HG02623 (cell line): ENCODE measurements around the gene HTR4.

Source experiments
- ATAC-seq: cut with Tn5 transposase; IDR thresholded peaks from one replicate; pipeline ENCODE4 v1.9.1; 2021; ENCODE audit warnings: moderate library complexity; ENCODE audit not compliant: unreplicated experiment

The HTR4 gene

GRCh38 chr5:148615644-148616275 is 38.6 kb downstream of the HTR4 start:
- ATAC-seq: no peak

- ATAC-seq: no peak
These were observed 46.9 kb downstream of the HTR4 start for GRCh38 chr5:148607406-148607805.

GRCh38 chr5:148606296-148606695 is 48.0 kb downstream of the HTR4 start:
- no peak for ATAC-seq

GRCh38 chr5:148599187-148599586 is 55.1 kb downstream of the HTR4 start:
- ATAC-seq: no peak

DNA sequence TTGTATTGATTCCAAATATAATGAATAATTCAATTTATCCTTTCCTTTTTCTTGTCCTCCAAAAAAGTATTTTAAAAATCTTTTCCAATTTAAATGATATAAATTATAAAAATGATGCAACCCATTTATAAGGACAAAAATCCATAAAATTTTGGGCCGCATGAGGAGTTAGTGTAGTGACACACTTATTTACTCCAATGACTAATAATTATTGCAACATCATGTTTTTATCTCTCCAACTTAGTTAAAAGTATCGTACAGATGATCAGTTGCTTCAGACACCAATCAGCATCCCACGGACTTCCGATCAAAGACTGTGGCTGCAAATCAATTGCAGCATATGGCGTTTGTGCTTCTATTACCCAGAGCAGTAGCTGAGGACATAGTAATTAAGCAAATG is 58.6 kb downstream of the HTR4 start:
- ATAC-seq: no peak

DNA sequence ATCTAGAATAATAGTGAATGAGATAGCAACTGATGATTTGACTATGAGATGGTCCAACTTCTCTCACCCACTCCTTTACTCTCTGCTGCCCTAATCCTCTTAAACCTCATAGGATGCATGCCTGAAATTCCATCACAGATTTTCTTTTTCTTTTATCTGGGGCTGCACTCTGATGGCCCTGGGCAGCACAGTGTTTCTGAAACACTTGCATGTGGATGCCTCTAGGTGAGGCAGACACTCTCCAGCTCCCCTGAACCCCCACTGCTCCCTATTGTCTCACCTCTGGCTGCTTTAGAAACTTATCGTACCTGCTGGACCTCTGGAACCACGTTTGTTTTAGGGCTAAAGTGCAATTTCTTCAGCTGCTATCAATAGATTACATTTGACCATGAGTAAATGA is 67.5 kb downstream of the HTR4 start:
- no peak for ATAC-seq

GRCh38 chr5:148585988-148586387 is 68.3 kb downstream of the HTR4 start:
- no peak for ATAC-seq

- no peak for ATAC-seq
These were observed 70.2 kb downstream of the HTR4 start for GRCh38 chr5:148584103-148584502.

GRCh38 chr5:148583421-148583965 is 70.8 kb downstream of the HTR4 start:
- ATAC-seq: no peak

- ATAC-seq: no peak
These were observed 80.2 kb downstream of the HTR4 start for GRCh38 chr5:148574167-148574566.

GRCh38 chr5:148573374-148573773 is 81.0 kb downstream of the HTR4 start:
- no peak for ATAC-seq

- no peak for ATAC-seq
These were observed 84.4 kb downstream of the HTR4 start for GRCh38 chr5:148569948-148570347.

- ATAC-seq: no peak
These were observed 89.2 kb downstream of the HTR4 start for GRCh38 chr5:148565148-148565547.

DNA sequence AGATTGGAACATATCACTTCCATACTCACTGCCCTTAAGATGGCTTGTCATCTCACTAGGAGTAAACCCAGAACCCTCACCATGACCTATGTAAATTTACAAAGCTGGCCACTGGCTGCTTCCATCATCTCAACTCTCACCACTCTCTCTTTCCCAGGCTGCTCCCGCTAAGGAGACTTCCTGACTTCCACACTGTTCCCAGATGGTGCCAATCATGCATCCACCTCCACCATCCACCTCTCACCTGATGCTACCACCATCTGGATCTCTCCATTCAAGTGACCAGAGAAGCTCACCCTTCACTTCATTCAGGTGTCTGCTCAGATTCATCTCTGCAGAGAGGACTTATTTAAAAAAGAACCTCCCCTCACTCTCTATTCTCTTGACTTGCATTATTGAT is 91.3 kb downstream of the HTR4 start:
- no peak for ATAC-seq

DNA sequence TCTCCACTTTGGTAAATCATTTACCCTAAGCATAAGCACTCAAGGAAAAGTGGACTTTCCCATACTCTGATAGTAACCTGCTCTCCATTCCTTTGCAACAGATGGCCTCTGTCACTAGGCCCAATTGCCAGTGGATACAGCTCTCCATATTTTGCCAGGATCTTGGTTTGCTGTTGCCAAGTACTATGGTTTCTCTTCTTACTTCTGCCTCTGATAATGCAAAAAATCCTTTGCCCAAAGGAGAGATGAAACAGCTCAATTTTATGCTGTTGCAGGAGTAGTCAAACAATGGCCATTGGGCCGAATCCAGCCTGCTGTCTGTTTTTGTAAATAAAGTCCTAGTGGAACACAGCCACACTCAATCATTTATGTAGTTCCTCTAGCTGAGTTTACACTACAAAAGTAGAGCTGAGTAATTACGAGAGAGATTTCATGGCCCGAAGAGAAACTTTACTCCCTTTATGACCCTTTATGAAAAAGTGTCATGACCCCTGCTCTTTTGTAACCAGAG is 92.5 kb downstream of the HTR4 start:
- no peak for ATAC-seq

- ATAC-seq: no peak
These were observed 94.9 kb downstream of the HTR4 start for GRCh38 chr5:148559461-148559860.

DNA sequence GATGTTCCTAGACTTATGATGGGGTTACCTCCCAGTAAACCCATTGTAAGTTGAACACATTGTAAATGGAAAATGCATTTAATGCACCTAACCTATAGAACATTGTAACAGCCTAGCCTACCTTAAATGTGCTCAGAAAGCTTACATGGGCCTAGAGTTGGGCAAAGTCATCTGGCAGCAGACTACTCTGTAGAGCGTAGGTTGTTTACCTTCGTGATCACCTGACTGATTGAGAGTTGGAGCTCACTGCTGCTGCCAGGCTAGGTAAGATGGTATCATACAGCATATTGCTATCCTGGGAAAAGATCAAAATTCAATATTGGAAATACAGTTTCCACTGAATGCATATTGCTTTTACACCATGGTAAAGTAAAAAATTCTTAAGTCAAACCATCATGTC is 95.4 kb downstream of the HTR4 start:
- ATAC-seq: no peak

- no peak for ATAC-seq
These were observed 97.5 kb downstream of the HTR4 start for GRCh38 chr5:148556835-148557234.

- no peak for ATAC-seq
These were observed 99.7 kb downstream of the HTR4 start for GRCh38 chr5:148554621-148555020.

DNA sequence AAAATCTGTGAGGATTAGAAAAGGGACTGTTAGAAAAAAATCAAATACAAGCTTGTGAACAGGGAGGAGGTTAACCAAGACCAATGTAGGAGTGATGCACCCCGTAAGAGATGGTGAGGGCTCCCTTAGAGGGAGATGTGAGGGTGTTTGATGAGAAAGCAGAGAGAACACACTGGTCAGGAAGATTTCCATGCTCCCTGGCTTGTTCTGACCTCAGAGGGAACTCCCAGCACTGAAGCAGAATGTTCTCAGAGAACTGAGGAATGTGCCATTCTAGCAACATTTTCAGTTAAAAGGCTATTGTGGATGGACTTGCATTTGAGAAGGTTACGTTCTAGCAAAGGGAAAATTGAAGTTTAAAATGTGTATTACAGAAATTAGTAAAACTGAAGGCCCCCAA is 110.6 kb downstream of the HTR4 start:
- no peak for ATAC-seq

DNA sequence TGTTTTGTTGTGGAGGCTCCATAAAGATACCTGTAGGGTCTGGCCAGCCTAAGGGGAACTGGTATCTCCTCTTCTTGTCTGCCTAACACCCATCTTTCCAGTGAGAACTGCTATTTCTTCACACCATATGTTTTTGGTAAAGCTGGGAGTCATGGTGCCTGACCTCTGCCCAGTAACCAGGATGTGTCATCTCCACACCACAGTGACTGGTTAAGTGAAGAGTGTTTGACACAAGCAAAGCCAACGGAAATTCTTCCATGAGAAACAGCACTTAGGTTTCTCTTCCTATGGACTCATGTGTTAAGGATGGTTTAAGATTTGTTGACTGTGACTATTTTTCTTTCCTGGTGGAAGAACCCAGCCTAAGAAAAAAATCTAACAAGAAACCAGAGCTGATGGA is 111.5 kb downstream of the HTR4 start:
- no peak for ATAC-seq

DNA sequence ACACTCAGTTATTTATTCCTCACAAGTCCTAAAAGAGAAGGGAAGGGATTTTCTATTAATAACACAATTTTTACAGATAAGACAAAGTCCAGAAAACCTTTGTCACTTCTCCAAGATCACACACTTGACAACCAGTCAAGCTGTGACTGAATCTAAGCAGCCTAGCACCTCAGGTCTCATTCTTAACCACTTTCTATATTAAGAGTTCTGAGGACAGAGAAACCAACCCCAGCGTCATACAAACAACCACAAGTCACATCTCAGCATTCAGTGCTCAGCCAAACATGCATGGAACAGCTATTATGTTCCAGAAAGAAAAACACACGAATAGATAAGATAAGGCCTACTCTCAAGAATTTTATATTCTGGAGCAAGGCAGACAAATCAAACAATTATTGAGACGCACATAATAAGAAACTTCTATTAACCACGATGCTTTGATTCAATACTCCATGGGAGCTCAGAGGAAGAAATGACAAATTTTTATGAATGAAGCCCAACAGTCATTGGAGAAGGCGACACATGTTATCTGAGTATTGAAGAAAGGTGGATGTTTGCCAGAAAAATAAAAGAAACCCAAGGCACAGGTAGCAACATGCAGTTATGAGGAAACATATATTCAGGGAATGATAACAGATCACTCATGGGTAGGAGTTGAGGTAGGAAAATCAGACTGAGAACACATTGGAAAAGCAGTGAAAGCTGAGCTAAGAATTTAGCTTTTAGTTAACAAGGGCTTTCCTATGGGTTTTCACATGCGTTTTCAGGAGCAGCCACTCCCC is 113.1 kb downstream of the HTR4 start:
- ATAC-seq: no peak
